ENCODE measurements around the gene NACC1. TPM values are rescaled to one million over a fixed set of nuclear protein-coding genes. Genes with fewer than 3 reads are reported as not detected.

NACC1 gene
- total RNA-seq, 2 experiments from 2014 or later: 13.0 to 13.5 TPM

DNA sequence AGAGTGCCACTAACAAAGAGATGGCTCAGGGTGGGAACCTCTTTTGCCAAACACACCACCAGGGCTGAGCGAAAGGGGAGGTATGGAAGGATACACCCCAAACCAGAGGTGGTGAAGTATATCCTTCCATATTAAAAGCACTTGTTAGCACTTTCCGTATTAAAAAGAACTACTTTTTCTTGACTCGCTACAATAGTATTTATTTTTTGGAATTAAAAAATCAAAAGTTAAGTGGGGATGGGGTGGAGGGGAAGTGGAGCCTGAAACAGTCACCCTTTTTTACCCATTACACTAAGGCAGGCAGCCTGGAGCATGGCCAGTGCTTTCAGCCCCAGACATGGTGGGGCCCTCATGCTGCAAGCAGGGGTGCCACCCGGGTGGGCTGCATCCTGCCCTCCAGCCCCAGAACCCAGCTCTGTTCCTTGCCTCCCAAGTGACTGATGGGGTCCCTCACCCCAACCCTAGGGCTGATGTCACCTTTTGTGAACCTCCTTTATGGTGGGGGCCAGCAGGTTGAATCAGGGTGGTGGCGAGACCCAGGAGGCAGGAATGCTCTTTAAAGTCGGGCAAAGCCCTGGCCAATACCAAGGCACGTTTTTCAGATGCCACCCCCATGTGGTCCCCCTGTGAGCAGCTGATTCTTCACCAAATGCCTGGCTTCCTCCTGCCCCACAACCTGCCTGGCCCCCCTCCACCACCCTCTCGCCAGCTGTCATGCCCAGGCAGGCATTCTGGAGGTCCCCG is 46.4 kb upstream of the NACC1 start:
- Mint-ChIP-seq H3K4me1 (ENCODE audit: low read depth) (no peaks in the 10 kb centered on the region), H3K4me3 (no peak overlapping the region), H3K27me3 (no peaks in the 10 kb centered on the region), H3K27ac (no peak overlapping the region), H3K9me3 (no peaks in the 10 kb centered on the region), H3K36me3 (ENCODE audit: low read depth) (no peaks in the 10 kb centered on the region)
- ATAC-seq (ENCODE audit: poor library complexity) (no peak), DNase-seq (no peak)
- Histone ChIP-seq H3K27ac (ENCODE audit: low read depth in 1 of 2, low read length in 2 of 2) (no peak overlapping the region), H3K4me3 (ENCODE audit: low read length) (no peak overlapping the region), H3K4me1 (ENCODE audit: insufficient read depth, low read length) (no peaks in the 10 kb centered on the region), H3K27me3 (ENCODE audit: control insufficient read depth in 1 of 2, insufficient read depth in 2 of 2, low read length in 2 of 2) (peaks cover 0 to 4% of the 10 kb centered on the region in 2 experiments), H3K36me3 (ENCODE audit: insufficient read depth, low read length) (no peaks in the 10 kb centered on the region), H3K9me3 (ENCODE audit: control insufficient read depth in 1 of 2, insufficient read depth in 1 of 2, low read length in 2 of 2) (no peaks in the 10 kb centered on the region)
- intact Hi-C loops (cut with DNase I, micrococcal nuclease): no loop called here
- CTCF ChIA-PET: no interaction called here
- TF ChIP-seq, protein P1, sequence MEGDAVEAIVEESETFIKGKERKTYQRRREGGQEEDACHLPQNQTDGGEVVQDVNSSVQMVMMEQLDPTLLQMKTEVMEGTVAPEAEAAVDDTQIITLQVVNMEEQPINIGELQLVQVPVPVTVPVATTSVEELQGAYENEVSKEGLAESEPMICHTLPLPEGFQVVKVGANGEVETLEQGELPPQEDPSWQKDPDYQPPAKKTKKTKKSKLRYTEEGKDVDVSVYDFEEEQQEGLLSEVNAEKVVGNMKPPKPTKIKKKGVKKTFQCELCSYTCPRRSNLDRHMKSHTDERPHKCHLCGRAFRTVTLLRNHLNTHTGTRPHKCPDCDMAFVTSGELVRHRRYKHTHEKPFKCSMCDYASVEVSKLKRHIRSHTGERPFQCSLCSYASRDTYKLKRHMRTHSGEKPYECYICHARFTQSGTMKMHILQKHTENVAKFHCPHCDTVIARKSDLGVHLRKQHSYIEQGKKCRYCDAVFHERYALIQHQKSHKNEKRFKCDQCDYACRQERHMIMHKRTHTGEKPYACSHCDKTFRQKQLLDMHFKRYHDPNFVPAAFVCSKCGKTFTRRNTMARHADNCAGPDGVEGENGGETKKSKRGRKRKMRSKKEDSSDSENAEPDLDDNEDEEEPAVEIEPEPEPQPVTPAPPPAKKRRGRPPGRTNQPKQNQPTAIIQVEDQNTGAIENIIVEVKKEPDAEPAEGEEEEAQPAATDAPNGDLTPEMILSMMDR (IDR thresholded peaks at IDR 0.05): no peak
- POLR2A ChIA-PET: no interaction called here

DNA sequence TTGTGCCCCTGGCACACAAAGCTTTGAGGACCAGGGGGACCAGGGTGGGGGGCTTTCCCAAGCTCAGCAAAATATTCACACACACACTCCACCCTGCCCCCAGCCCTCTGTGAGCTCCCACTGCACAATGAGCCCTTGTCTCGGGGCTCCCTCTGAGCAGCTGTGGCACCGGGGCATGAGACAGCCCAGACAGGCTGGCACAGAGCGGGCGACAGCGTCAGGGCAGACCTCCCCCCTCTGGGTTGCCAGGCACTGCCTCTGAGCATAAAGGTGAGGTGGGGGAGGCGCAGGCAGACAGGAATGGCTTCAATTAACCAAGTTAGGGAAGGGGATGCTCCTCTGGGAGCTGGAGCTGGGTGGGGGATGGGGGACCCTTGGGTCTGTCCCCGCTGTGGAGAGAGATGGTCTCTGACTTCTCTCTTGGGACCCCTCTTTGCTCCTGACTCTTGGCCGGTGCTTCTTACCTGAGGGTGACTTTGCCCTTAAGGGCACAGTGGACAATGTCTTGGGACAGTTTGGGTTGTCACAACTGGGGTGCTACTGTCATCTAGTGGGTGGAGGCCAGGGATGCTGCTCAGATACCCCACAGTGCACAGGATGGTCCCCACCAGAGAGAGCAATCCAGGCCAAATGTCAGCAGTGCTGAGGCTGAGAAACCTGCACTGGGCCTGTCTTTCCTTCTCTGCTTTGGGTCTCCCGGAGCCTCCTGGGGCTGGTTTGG is 45.7 kb upstream of the NACC1 start:
- peaks cover 0 to 4% of the 10 kb centered on the region in 2 experiments for H3K27me3 ChIP-seq (ENCODE audit: control insufficient read depth in 1 of 2, insufficient read depth in 2 of 2, low read length in 2 of 2)
- Mint-ChIP-seq H3K9me3 (no peaks in the 10 kb centered on the region), H3K27ac (no peak overlapping the region), H3K4me3 (no peak overlapping the region), H3K4me1 (ENCODE audit: low read depth) (no peaks in the 10 kb centered on the region), H3K27me3 (no peaks in the 10 kb centered on the region), H3K36me3 (ENCODE audit: low read depth) (no peaks in the 10 kb centered on the region)
- TF ChIP-seq, protein P1 (IDR thresholded peaks at IDR 0.05): no peak
- H3K27ac ChIP-seq (ENCODE audit: low read depth in 1 of 2, low read length in 2 of 2): no peak overlapping the region
- ATAC-seq (ENCODE audit: poor library complexity) (no peak), DNase-seq (no peak)
- H3K4me3 ChIP-seq (ENCODE audit: low read length): no peak overlapping the region
- ChIA-PET CTCF (no interaction called here), POLR2A (no interaction called here)
- no peaks in the 10 kb centered on the region for H3K36me3 ChIP-seq (ENCODE audit: insufficient read depth, low read length)
- H3K9me3 ChIP-seq (ENCODE audit: control insufficient read depth in 1 of 2, insufficient read depth in 1 of 2, low read length in 2 of 2): no peaks in the 10 kb centered on the region
- intact Hi-C loops (cut with DNase I, micrococcal nuclease): no loop called here
- H3K4me1 ChIP-seq (ENCODE audit: insufficient read depth, low read length): no peaks in the 10 kb centered on the region

DNA sequence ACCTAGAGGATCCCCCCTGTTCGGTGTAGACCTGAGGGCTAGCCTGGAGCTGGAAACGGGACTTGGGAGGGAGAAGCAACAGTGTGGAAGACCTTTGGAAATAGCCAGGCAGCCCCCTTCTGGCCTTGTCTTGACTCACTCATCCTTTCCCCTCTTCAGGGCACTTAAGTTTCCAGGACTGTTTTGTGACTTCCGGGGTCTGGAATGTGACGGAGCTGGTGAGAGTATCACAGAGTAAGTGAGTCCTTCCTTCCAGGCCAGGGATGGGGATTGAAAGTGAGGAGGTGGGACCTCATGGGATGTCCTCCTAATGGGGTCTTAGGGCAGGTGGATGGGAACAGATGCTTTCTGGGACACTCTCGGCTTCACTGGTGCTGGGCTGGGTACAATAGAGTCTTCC is 44.8 kb upstream of the NACC1 start:
- Mint-ChIP-seq H3K36me3 (ENCODE audit: low read depth) (no peaks in the 10 kb centered on the region), H3K27ac (no peak overlapping the region), H3K9me3 (no peaks in the 10 kb centered on the region), H3K4me3 (no peak overlapping the region), H3K4me1 (ENCODE audit: low read depth) (no peaks in the 10 kb centered on the region), H3K27me3 (no peaks in the 10 kb centered on the region)
- no peak overlapping the region for H3K4me3 ChIP-seq (ENCODE audit: low read length)
- CTCF ChIA-PET: no interaction called here
- TF ChIP-seq, protein P1 (IDR thresholded peaks at IDR 0.05): no peak
- POLR2A ChIA-PET: no interaction called here
- no peak overlapping the region for H3K27ac ChIP-seq (ENCODE audit: low read depth in 1 of 2, low read length in 2 of 2)
- DNase-seq (no peak), ATAC-seq (ENCODE audit: poor library complexity) (no peak)
- no peaks in the 10 kb centered on the region for H3K4me1 ChIP-seq (ENCODE audit: insufficient read depth, low read length)
- H3K9me3 ChIP-seq (ENCODE audit: control insufficient read depth in 1 of 2, insufficient read depth in 1 of 2, low read length in 2 of 2): no peaks in the 10 kb centered on the region
- intact Hi-C loops (cut with DNase I, micrococcal nuclease): no loop called here
- no peaks in the 10 kb centered on the region for H3K36me3 ChIP-seq (ENCODE audit: insufficient read depth, low read length)
- peaks cover 0 to 4% of the 10 kb centered on the region in 2 experiments for H3K27me3 ChIP-seq (ENCODE audit: control insufficient read depth in 1 of 2, insufficient read depth in 2 of 2, low read length in 2 of 2)
